RWPE1 (cell line): ENCODE measurements around the gene KRT35.
"Not testable (repeated sequence)": the region's sequence is repeated elsewhere in the genome, so short reads cannot be mapped to it uniquely, and the experiment has no call there.

ENCODE experiments used
- CTCF ChIA-PET: fragments of 350-600 bp; sonication (Branson Sonifier 250); formaldehyde crosslinking; extraction: SDS; loops from one replicate; lab custom pipeline; 2021; lab: Yijun Ruan, JAX
- POLR2A ChIA-PET: fragments of 400-600 bp; formaldehyde crosslinking; extraction: SDS; loops from one replicate; lab custom pipeline; 2020; ENCODE audit warnings: antibody characterized with exemption; ENCODE audit not compliant: low non-redundant PET; lab: Yijun Ruan, JAX
- DNase-seq: peaks from one replicate; pipeline ENCODE4 v3.0.0; 2012; ENCODE audit warnings: low spot score
- H3K27ac ChIP-seq: fragments of 450-650 bp; 2 replicates; pipeline ENCODE4 v1.5.1; 2017
- CTCF ChIP-seq: fragments of 450-650 bp; conservative IDR thresholded peaks from 2 replicates; pipeline ENCODE4 v1.5.1; 2017; ENCODE audit warnings: low read depth, mild to moderate bottlenecking

Gene KRT35

DNA sequence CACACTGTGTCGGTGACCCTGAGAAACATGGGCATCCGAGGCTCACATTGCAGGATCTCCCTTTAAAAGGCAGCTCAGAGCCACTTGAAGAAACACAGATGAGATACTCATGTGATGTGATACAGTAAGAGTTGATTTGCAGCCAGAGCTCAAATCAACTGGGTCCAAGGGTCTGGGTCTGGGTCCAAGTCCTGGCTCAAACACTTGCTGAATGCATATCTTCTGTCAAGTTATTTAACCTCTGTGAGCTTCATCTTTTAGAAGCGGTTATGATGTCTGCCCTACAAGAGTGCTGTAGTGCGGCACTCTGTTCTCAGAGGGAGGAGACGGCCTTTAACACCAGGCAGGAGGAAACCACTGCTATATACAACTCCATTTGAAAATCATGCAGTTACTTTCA, 46.5 kb downstream of the KRT35 start:
- ChIA-PET CTCF (interaction anchor here (0.7 kb wide), 1 partner anchor 50 kb away, joined by 3 read pairs; no protein-coding TSS in a partner anchor), POLR2A (no interaction called here)
- no peak overlapping the region for H3K27ac ChIP-seq
- no peak for TF ChIP-seq CTCF
- no peak for DNase-seq

GRCh38 chr17:41434005-41434404, 46.9 kb downstream of the KRT35 start:
- no peak for TF ChIP-seq CTCF
- no peak overlapping the region for H3K27ac ChIP-seq
- ChIA-PET CTCF (interaction anchor here (0.7 kb wide), 1 partner anchor 51 kb away, joined by 3 read pairs; no protein-coding TSS in a partner anchor), POLR2A (no interaction called here)
- DNase-seq = no peak

- H3K27ac ChIP-seq = no peak overlapping the region
- CTCF ChIA-PET = interaction anchor here (0.7 kb wide), 1 partner anchor 51 kb away, joined by 3 read pairs; no protein-coding TSS in a partner anchor
- TF ChIP-seq CTCF = no peak
- POLR2A ChIA-PET = no interaction called here
- no peak for DNase-seq
Observed at GRCh38 chr17:41433586-41433985, 47.4 kb downstream of the KRT35 start.

- CTCF ChIA-PET, H3K27ac ChIP-seq, DNase-seq, POLR2A ChIA-PET: not testable (repeated sequence)
Observed at GRCh38 chr17:41430376-41430775, 50.6 kb downstream of the KRT35 start.

DNA sequence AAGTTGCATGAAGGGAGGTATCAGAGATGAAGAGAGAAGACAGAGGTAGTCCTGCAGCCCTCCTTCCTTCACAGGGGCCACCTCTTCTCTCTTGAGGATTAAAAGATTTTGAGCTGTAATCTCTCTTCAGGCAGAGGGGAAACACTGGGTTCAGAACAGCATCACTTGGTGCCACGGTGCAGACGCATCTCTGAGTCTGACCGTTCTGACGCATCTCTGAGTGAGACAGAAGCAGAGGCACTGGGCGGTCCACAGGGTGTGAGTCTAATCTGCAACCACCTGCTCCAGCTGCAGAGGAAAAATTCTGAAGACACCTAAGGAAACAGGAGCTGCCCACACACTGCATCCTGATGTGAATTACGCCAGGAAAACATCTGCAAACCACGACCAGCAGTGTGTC, 51.3 kb downstream of the KRT35 start:
- ChIA-PET POLR2A (no interaction called here), CTCF (no interaction called here)
- no peak for DNase-seq
- no peak overlapping the region for H3K27ac ChIP-seq
- no peak for TF ChIP-seq CTCF

DNA sequence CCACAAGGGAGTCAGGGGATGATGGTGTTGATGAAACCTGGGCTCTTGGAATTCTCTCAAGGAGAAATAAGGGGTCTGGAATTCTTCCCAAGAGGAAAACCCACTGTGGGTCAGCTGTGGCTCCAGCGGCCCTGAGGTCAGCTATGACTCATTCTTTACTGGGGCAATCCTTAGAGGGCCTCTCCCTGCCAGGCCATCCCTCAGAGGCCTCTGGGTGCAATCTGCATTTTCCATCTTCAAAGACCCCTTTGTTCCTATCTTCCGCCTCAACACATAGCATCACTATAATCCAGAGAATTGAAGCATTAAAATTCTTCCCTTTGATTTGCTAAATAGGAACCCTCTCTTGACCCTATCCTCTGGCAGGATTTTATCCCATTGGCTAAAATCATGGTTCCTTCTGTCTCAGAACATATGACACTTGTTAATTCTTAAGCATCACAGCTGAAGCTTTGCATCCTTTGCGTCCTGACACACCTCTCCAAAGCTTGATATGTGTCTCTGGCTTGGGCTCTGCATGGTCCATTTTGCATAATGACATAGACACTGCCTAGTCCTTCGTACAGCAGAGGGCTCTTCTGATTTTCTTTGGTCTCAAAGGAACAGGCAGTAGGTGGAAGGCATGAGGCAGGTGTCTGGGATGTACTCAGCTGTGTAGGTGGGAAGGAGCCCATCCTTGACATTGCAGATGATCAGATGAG, 52.2 kb downstream of the KRT35 start:
- DNase-seq = no peak
- TF ChIP-seq CTCF = no peak
- ChIA-PET POLR2A (no interaction called here), CTCF (interaction anchor here (0.7 to 1.0 kb wide), 2 partner anchors 11 to 558 kb away, joined by 3 read pairs; no protein-coding TSS in a partner anchor)
- H3K27ac ChIP-seq = no peak overlapping the region
